Measurements from ENCODE around the gene FBN1.

Gene FBN1

DNA sequence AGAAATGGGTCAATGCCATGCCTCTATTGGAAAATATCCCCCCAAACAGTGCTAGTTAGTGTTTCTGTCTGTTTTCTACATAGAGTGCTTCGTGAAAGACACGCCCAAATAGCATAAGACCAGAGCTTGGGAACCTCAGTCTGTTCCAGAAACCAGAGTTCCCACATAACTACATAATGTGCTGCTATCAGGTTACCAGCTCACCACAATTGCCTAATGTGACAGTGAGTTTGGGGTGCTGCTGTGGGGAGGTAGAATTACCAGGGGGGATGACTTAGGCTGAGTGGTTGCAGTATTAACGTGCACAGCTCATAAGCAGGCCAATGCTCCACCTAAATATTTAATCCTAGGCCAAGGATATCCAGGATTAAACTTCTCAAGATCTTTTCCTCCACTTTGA lies 275.0 kb downstream of the FBN1 start:
- H3K36me3 ChIP-seq (ENCODE audit: control insufficient read depth, insufficient read depth, low read length) = no peaks in the 10 kb centered on the region
- no peaks in the 10 kb centered on the region for H3K27me3 ChIP-seq (ENCODE audit: insufficient read depth, low read length, poor library complexity)
- DNase-seq = no peak
- no peak overlapping the region for H3K9ac ChIP-seq (ENCODE audit: low read length)
- no peaks in the 10 kb centered on the region for H3K4me1 ChIP-seq (ENCODE audit: control insufficient read depth, low read depth, low read length)
- H2BK5ac ChIP-seq (ENCODE audit: low read length) = no peak overlapping the region
- no peak overlapping the region for H4K5ac ChIP-seq (ENCODE audit: low read length)
- H4K8ac ChIP-seq (ENCODE audit: low read depth, low read length) = no peak overlapping the region
- no peak overlapping the region for H3K4me2 ChIP-seq (ENCODE audit: low read length)
- H3K79me2 ChIP-seq (ENCODE audit: control insufficient read depth, insufficient read depth, low read length) = no peaks in the 10 kb centered on the region
- no peak overlapping the region for H3K18ac ChIP-seq (ENCODE audit: low read length)
- no peak overlapping the region for H2AK5ac ChIP-seq (ENCODE audit: low read length)
- H3K4ac ChIP-seq (ENCODE audit: low read depth, low read length) = no peak overlapping the region
- H3K23ac ChIP-seq (ENCODE audit: low read length) = no peak overlapping the region
- H3K27ac ChIP-seq (ENCODE audit: low read depth, low read length) = no peak overlapping the region
- H3K4me3 ChIP-seq (ENCODE audit: low read length) = no peak overlapping the region
- no peak overlapping the region for H2BK15ac ChIP-seq (replicated peaks; ENCODE audit: low read depth)
- no peak overlapping the region for H2BK120ac ChIP-seq (ENCODE audit: low read depth, low read length)
- no CpG with 5 or more reads among the region's 3 CpGs for WGBS (ENCODE audit: extremely low coverage, insufficient coverage, low lambda C conversion rate)
- no peak overlapping the region for H3K56ac ChIP-seq (ENCODE audit: low read length)
- H3K79me1 ChIP-seq (ENCODE audit: low read length) = no peaks in the 10 kb centered on the region

DNA sequence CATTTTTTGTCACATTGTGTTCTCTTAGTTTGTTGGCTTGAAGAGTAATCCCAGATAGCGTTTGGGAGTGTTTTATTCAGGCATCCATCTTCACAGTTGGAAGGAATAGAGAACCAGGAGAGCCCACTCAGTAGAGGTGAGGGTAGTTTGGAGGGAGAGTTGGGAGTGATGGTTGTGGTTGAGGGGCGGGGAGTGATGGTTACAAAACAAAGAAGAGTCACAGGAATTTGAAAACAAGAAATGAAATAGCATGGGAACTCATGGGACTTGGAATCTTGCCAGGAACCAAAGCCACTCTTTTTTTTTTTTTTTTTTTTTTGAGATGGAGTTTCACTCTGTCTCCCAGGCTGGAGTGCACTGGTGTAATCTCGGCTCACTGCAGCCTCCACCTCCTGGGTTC lies 278.0 kb downstream of the FBN1 start:
- Histone ChIP-seq H3K79me2 (ENCODE audit: control insufficient read depth, insufficient read depth, low read length) (no peaks in the 10 kb centered on the region), H3K4me2 (ENCODE audit: low read length) (no peak overlapping the region), H4K5ac (ENCODE audit: low read length) (no peak overlapping the region), H3K9ac (ENCODE audit: low read length) (no peak overlapping the region), H3K4me3 (ENCODE audit: low read length) (no peak overlapping the region), H3K4ac (ENCODE audit: low read depth, low read length) (no peak overlapping the region), H3K36me3 (ENCODE audit: control insufficient read depth, insufficient read depth, low read length) (no peaks in the 10 kb centered on the region), H3K56ac (ENCODE audit: low read length) (no peak overlapping the region), H2BK15ac (replicated peaks; ENCODE audit: low read depth) (no peak overlapping the region), H3K23ac (ENCODE audit: low read length) (no peak overlapping the region), H3K4me1 (ENCODE audit: control insufficient read depth, low read depth, low read length) (no peaks in the 10 kb centered on the region), H2AK5ac (ENCODE audit: low read length) (no peak overlapping the region), H2BK120ac (ENCODE audit: low read depth, low read length) (no peak overlapping the region), H3K27me3 (ENCODE audit: insufficient read depth, low read length, poor library complexity) (no peaks in the 10 kb centered on the region), H2BK5ac (ENCODE audit: low read length) (no peak overlapping the region), H3K27ac (ENCODE audit: low read depth, low read length) (no peak overlapping the region), H3K79me1 (ENCODE audit: low read length) (no peaks in the 10 kb centered on the region), H4K8ac (ENCODE audit: low read depth, low read length) (no peak overlapping the region), H3K18ac (ENCODE audit: low read length) (no peak overlapping the region)
- WGBS (ENCODE audit: extremely low coverage, insufficient coverage, low lambda C conversion rate) = no CpG with 5 or more reads among the region's 3 CpGs
- DNase-seq = no peak

- no peak overlapping the region for H2BK120ac ChIP-seq (ENCODE audit: low read depth, low read length)
- no peak overlapping the region for H3K27ac ChIP-seq (ENCODE audit: low read depth, low read length)
- no peaks in the 10 kb centered on the region for H3K79me2 ChIP-seq (ENCODE audit: control insufficient read depth, insufficient read depth, low read length)
- H3K36me3 ChIP-seq (ENCODE audit: control insufficient read depth, insufficient read depth, low read length) = no peaks in the 10 kb centered on the region
- no peak overlapping the region for H2BK5ac ChIP-seq (ENCODE audit: low read length)
- no peak overlapping the region for H3K9ac ChIP-seq (ENCODE audit: low read length)
- H3K18ac ChIP-seq (ENCODE audit: low read length) = no peak overlapping the region
- no peak for DNase-seq
- no CpG with 5 or more reads among the region's 4 CpGs for WGBS (ENCODE audit: extremely low coverage, insufficient coverage, low lambda C conversion rate)
- H4K5ac ChIP-seq (ENCODE audit: low read length) = no peak overlapping the region
- H2BK15ac ChIP-seq (replicated peaks; ENCODE audit: low read depth) = no peak overlapping the region
- H3K4me2 ChIP-seq (ENCODE audit: low read length) = no peak overlapping the region
- H2AK5ac ChIP-seq (ENCODE audit: low read length) = no peak overlapping the region
- H3K4me1 ChIP-seq (ENCODE audit: control insufficient read depth, low read depth, low read length) = no peaks in the 10 kb centered on the region
- no peak overlapping the region for H3K56ac ChIP-seq (ENCODE audit: low read length)
- H3K23ac ChIP-seq (ENCODE audit: low read length) = no peak overlapping the region
- H3K79me1 ChIP-seq (ENCODE audit: low read length) = no peaks in the 10 kb centered on the region
- no peak overlapping the region for H3K4me3 ChIP-seq (ENCODE audit: low read length)
- no peak overlapping the region for H4K8ac ChIP-seq (ENCODE audit: low read depth, low read length)
- H3K27me3 ChIP-seq (ENCODE audit: insufficient read depth, low read length, poor library complexity) = no peaks in the 10 kb centered on the region
- H3K4ac ChIP-seq (ENCODE audit: low read depth, low read length) = no peak overlapping the region
Observed at GRCh38 chr15:48366584-48367312, 278.8 kb downstream of the FBN1 start.

DNA sequence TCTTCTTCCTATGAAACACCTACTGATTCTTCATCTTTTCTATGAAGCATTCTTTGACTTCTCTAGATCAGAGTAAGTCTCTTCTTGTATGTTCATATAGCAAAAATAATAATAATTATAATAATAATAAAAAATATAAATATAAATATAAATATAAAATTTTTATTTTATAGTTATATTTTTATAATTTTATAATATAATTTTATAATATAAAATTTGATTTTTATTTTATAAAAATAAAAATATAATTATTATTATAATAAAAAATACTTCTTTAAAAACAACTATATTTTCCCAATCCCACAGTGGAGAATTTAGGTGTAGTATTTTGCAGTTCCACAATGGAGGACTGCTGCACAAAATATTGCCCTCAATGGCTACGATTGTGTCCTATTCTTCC lies 279.9 kb downstream of the FBN1 start:
- Histone ChIP-seq H3K23ac (ENCODE audit: low read length) (no peak overlapping the region), H3K4ac (ENCODE audit: low read depth, low read length) (no peak overlapping the region), H3K79me1 (ENCODE audit: low read length) (no peaks in the 10 kb centered on the region), H3K4me3 (ENCODE audit: low read length) (no peak overlapping the region), H2BK5ac (ENCODE audit: low read length) (no peak overlapping the region), H2BK120ac (ENCODE audit: low read depth, low read length) (no peak overlapping the region), H3K56ac (ENCODE audit: low read length) (no peak overlapping the region), H3K4me2 (ENCODE audit: low read length) (no peak overlapping the region), H3K9ac (ENCODE audit: low read length) (no peak overlapping the region), H3K4me1 (ENCODE audit: control insufficient read depth, low read depth, low read length) (no peaks in the 10 kb centered on the region), H4K8ac (ENCODE audit: low read depth, low read length) (no peak overlapping the region), H3K79me2 (ENCODE audit: control insufficient read depth, insufficient read depth, low read length) (no peaks in the 10 kb centered on the region), H3K36me3 (ENCODE audit: control insufficient read depth, insufficient read depth, low read length) (no peaks in the 10 kb centered on the region), H4K5ac (ENCODE audit: low read length) (no peak overlapping the region), H2AK5ac (ENCODE audit: low read length) (no peak overlapping the region), H3K27ac (ENCODE audit: low read depth, low read length) (no peak overlapping the region), H3K27me3 (ENCODE audit: insufficient read depth, low read length, poor library complexity) (no peaks in the 10 kb centered on the region), H2BK15ac (replicated peaks; ENCODE audit: low read depth) (no peak overlapping the region), H3K18ac (ENCODE audit: low read length) (no peak overlapping the region)
- no peak for DNase-seq
- no CpG with 5 or more reads among the region's 1 CpG for WGBS (ENCODE audit: extremely low coverage, insufficient coverage, low lambda C conversion rate)

GRCh38 chr15:48363474-48363873 lies 282.0 kb downstream of the FBN1 start:
- no peak for DNase-seq
- no peaks in the 10 kb centered on the region for H3K27me3 ChIP-seq (ENCODE audit: insufficient read depth, low read length, poor library complexity)
- H3K79me1 ChIP-seq (ENCODE audit: low read length) = no peaks in the 10 kb centered on the region
- H3K4me3 ChIP-seq (ENCODE audit: low read length) = no peak overlapping the region
- H3K9ac ChIP-seq (ENCODE audit: low read length) = no peak overlapping the region
- H4K5ac ChIP-seq (ENCODE audit: low read length) = no peak overlapping the region
- H2BK120ac ChIP-seq (ENCODE audit: low read depth, low read length) = no peak overlapping the region
- no peak overlapping the region for H3K23ac ChIP-seq (ENCODE audit: low read length)
- H2BK15ac ChIP-seq (replicated peaks; ENCODE audit: low read depth) = no peak overlapping the region
- H3K4me1 ChIP-seq (ENCODE audit: control insufficient read depth, low read depth, low read length) = no peaks in the 10 kb centered on the region
- H3K27ac ChIP-seq (ENCODE audit: low read depth, low read length) = no peak overlapping the region
- no peak overlapping the region for H2BK5ac ChIP-seq (ENCODE audit: low read length)
- H3K79me2 ChIP-seq (ENCODE audit: control insufficient read depth, insufficient read depth, low read length) = no peaks in the 10 kb centered on the region
- H3K56ac ChIP-seq (ENCODE audit: low read length) = no peak overlapping the region
- H3K4me2 ChIP-seq (ENCODE audit: low read length) = no peak overlapping the region
- no peak overlapping the region for H3K4ac ChIP-seq (ENCODE audit: low read depth, low read length)
- H3K18ac ChIP-seq (ENCODE audit: low read length) = no peak overlapping the region
- no peak overlapping the region for H2AK5ac ChIP-seq (ENCODE audit: low read length)
- H3K36me3 ChIP-seq (ENCODE audit: control insufficient read depth, insufficient read depth, low read length) = no peaks in the 10 kb centered on the region
- no CpG with 5 or more reads among the region's 5 CpGs for WGBS (ENCODE audit: extremely low coverage, insufficient coverage, low lambda C conversion rate)
- H4K8ac ChIP-seq (ENCODE audit: low read depth, low read length) = no peak overlapping the region

GRCh38 chr15:48361685-48362084 lies 283.8 kb downstream of the FBN1 start:
- no CpG with 5 or more reads among the region's 2 CpGs for WGBS (ENCODE audit: extremely low coverage, insufficient coverage, low lambda C conversion rate)
- no peaks in the 10 kb centered on the region for H3K27me3 ChIP-seq (ENCODE audit: insufficient read depth, low read length, poor library complexity)
- H3K9ac ChIP-seq (ENCODE audit: low read length) = no peak overlapping the region
- no peaks in the 10 kb centered on the region for H3K4me1 ChIP-seq (ENCODE audit: control insufficient read depth, low read depth, low read length)
- H4K5ac ChIP-seq (ENCODE audit: low read length) = no peak overlapping the region
- H3K27ac ChIP-seq (ENCODE audit: low read depth, low read length) = no peak overlapping the region
- H3K18ac ChIP-seq (ENCODE audit: low read length) = no peak overlapping the region
- no peaks in the 10 kb centered on the region for H3K36me3 ChIP-seq (ENCODE audit: control insufficient read depth, insufficient read depth, low read length)
- no peak overlapping the region for H2BK5ac ChIP-seq (ENCODE audit: low read length)
- no peak overlapping the region for H3K4ac ChIP-seq (ENCODE audit: low read depth, low read length)
- H3K79me1 ChIP-seq (ENCODE audit: low read length) = no peaks in the 10 kb centered on the region
- no peak overlapping the region for H2AK5ac ChIP-seq (ENCODE audit: low read length)
- no peak overlapping the region for H3K23ac ChIP-seq (ENCODE audit: low read length)
- H2BK120ac ChIP-seq (ENCODE audit: low read depth, low read length) = no peak overlapping the region
- no peak overlapping the region for H2BK15ac ChIP-seq (replicated peaks; ENCODE audit: low read depth)
- no peak for DNase-seq
- no peak overlapping the region for H3K56ac ChIP-seq (ENCODE audit: low read length)
- no peak overlapping the region for H3K4me3 ChIP-seq (ENCODE audit: low read length)
- H3K4me2 ChIP-seq (ENCODE audit: low read length) = no peak overlapping the region
- no peaks in the 10 kb centered on the region for H3K79me2 ChIP-seq (ENCODE audit: control insufficient read depth, insufficient read depth, low read length)
- H4K8ac ChIP-seq (ENCODE audit: low read depth, low read length) = no peak overlapping the region

Measured in mesendoderm (in vitro differentiated cells).